ENCODE results near the gene C16orf89.
A peak's percentile ranks its signal among the peaks of the same experiment; 100 is the strongest.
"Not testable (repeated sequence)": the region's sequence is repeated elsewhere in the genome, so short reads cannot be mapped to it uniquely, and the experiment has no call there.

The C16orf89 gene, protein sequence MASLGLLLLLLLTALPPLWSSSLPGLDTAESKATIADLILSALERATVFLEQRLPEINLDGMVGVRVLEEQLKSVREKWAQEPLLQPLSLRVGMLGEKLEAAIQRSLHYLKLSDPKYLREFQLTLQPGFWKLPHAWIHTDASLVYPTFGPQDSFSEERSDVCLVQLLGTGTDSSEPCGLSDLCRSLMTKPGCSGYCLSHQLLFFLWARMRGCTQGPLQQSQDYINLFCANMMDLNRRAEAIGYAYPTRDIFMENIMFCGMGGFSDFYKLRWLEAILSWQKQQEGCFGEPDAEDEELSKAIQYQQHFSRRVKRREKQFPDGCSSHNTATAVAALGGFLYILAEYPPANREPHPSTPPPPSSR

DNA sequence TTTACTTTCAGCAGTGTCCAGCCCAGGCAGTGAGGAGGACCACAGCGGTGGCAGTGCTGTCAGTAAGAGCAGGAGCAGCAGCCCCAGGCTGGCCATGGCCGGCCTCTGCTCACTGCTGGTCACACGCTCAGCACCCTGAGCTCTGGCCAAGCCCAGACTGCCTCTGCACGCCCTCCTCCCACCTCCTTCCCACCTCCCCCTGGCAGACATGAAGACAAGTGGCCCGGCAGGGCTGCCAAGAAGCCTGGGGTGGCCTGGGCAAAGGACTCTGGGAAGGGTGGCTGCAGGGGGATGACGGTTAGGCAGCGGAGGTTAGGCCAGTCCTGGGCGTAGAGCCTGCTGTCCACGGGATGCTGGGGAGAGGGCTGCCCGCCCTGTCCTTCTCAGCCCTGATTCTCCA is at the start of gene C16orf89:
Gene C16orf89 (minus strand): TSS at position 144 of the 400 bp plus-strand sequence. CDS start 48 bp downstream, at position 96.
- peak; percentile 65 for DNase-seq (ENCODE audit: low spot score)

DNA sequence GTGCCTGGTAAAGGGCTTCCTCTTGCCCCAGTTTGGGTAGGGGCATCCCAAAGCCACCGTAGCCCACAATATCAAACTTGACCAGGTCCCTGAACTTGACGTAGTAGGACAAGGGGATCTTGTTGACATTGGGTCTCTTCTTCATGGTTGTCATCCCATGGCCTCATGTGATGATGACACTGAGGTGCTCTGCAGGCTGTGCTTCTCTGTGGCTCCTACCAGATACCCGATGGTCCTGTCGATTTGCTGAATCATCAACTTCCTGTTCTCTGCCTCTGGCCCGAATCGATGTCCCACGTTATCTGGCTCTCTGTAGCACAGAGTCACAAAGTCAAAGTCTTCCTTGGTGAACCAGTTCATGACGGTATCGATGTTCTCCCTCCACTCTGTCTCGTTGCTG is 45.2 kb upstream of the C16orf89 start:
- not testable (repeated sequence) for DNase-seq (ENCODE audit: low spot score)

DNA sequence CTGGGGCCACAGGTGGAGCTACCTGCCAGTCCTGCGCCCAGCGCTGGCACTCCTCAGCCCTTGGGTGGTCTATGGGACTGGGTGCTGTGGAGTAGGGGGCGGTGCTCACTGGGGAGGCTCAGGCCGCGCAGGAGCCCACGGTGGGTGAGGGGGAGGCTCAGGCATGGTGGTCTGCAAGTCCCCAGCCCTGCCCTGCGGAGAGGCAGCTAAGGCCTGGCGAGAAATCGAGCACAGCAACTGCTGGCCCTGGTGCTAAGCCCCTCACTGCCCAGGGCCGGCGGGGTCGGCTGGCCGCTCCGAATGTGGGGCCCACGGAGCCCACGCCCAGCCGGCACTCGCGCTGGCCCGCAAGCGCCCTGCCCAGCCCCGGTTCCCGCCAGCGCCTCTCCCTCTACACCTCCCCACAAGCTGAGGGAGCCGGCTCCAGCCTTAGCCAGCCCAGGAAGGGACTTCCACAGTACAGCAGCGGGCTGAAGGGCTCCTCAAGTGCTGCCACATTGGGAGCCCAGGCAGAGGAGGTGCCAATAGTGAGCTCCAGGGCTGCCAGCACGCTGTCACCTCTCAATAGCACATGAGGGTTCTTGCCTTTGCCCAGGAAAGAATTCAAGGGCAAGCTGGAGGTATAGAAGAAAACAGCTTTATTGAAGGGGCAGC is 42.9 kb upstream of the C16orf89 start:
- no peak for DNase-seq (ENCODE audit: low spot score)

DNA sequence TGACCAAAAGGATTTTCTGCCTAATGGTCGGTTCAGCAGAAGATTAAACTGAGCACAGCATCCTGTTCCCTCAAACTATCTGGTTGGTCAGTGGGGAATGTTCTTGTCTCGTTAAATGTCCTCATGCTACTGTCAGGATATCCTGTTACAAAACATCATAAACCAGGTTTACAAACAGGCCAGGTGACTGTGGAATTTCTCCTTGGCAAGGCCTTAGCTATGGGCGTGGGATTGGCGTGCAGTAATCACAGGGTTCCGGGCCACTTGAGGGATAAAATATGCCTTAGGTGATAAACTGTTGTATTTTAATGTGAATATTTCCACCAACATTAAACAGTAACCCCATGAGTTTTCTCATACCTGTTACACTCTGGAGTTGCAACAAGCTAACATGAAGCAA is 39.3 kb upstream of the C16orf89 start:
- DNase-seq (ENCODE audit: low spot score) = not testable (repeated sequence)

DNA sequence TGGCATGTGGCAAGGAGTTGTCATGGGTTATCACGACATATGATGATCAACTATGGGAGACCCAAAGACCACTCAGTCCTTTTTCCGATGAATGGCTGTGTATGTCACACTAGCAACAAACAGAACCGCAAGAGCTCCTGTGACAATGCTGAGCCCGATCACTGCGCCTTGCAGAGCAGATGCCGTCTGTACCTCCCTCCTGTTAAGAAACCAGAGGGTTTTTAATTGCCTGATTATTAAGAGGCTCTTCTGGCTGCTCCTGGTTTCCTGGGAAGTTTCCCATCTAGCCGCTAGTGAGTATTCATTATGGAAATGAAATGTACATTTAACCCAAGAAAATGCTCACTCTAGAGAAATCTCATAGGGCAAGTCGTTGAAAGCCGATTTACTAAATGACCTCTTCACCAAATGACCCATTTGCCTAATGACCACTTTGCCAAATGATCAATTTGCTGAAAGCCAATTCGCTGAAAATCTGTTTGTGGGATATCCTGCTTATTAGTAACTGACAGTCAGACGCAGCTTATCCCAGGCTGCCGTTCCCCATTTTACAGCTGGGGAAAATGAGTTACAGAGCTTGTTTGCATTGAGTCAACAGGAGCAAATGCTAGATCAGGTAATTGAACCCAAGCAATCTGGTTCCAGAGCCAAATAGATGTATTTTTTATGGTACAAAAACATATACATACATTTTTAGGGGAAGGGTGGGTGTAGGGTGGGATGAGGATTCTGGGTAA is 37.7 kb upstream of the C16orf89 start:
- DNase-seq (ENCODE audit: low spot score) = not testable (repeated sequence)

DNA sequence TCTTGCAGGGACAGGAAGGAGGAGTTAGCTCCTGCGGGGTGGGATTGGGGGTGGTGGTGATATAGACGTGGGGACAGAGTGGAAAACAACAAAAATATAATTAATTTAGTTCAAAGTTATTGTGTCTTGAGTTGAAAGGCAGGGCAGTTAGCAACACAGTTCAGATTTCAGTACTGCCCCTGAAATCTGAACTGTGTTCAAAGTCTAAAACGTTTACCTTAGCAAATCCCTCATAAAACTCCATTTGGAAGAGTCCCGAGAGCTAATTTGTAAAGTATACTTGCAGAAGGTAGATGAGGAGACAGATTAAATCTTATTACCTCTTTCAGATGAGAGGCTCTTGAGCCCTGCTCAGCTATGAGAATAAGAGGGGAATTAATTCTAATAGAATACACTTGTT is 33.4 kb upstream of the C16orf89 start:
- not testable (repeated sequence) for DNase-seq (ENCODE audit: low spot score)

DNA sequence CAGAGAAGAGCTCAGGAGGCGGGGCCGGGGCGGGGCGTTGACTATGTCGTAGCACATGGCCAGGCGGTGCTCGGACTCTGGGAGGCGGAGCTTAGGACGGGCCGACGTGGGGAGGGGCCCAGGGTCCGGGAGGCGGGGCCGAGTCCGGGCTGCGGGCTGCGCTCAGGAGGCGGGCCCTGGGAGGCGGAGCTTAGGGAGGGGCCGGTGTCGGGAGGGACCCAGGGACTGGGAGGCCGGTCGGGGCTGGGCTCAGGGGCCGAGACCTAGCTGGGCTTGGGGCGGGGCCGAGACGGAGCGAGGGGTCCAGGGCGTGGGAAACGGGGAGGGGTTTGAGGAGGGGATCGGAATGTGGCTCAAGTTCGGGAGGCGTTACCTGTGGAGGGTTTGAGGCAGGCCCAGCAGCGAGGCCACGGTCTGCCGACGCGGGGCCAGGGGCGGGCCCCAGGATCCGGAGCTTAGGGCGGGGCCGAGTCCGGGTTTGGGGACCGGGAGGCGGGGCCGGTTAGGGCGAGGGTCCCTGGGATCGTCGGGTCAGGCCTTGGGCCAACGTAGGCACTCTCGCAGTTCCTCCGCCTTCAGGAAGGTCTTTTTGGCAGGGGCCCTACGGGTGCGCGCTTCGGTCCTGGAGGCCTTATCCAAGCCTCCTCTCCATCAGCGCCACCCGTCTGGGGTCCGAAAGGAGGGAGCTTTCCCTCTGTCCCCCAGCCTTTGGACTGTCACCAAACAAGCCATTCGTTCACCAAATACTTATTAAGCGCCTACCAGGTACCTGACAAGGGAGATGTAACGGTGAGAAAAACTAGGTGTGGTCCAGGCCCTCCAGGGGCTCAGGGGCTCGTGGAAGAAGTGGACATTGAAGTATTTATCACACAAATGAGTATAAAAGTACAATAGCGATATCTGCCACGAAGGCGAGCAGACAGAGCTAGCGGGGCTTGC is 32.7 kb upstream of the C16orf89 start:
- DNase-seq (ENCODE audit: low spot score) = not testable (repeated sequence)

DNA sequence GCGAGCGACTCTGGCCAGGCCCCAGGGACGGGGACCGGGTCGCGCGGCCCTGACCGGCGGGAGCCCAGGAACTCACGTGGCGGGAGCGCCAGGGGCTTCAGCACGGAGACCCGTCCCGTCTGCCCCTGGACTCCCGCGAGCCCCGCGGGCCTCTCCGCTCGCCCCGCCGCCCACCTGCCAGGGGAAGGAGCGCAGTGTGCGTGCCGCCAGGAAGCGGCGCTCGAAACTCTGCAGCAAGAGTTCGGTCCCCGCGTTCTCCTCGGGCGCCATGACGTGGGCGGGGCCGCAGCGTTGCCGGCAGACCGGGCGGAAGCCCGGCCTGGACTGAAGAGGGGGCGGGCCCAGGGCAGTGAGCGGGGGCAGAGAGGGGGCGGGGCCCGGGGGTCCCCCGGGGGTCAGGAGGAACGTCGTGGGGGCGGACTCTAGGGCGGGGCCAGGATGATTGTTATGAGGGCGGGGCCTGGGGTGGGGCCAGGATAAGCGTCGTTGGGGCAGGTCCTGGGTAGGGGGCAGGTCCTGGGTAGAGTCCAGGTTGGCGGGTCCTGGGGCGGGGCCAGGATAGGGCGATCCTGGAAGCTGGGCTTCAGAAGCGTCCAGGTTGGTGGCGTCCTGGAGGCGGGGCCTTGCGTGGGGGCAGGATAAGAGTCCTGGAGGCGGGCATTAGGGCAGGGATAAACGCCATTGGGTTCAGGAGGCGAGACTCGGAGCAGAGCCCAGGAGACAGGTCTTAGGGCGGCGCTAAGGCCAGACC is 31.9 kb upstream of the C16orf89 start, which contains the start of gene EEF2KMT:
Gene EEF2KMT (minus strand): TSS at position 326 of the 751 bp plus-strand sequence. CDS start 56 bp downstream, at position 270.
- peak; percentile 99 for DNase-seq (ENCODE audit: low spot score)

GRCh38 chr16:5097061-5097469 is 31.3 kb upstream of the C16orf89 start:
- DNase-seq (ENCODE audit: low spot score) = peak; percentile 42

GRCh38 chr16:5096437-5097060 is 30.8 kb upstream of the C16orf89 start:
- DNase-seq (ENCODE audit: low spot score) = not testable (repeated sequence)

GRCh38 chr16:5095145-5095830 is 29.5 kb upstream of the C16orf89 start:
- peak; percentile 68 for DNase-seq (ENCODE audit: low spot score)

DNA sequence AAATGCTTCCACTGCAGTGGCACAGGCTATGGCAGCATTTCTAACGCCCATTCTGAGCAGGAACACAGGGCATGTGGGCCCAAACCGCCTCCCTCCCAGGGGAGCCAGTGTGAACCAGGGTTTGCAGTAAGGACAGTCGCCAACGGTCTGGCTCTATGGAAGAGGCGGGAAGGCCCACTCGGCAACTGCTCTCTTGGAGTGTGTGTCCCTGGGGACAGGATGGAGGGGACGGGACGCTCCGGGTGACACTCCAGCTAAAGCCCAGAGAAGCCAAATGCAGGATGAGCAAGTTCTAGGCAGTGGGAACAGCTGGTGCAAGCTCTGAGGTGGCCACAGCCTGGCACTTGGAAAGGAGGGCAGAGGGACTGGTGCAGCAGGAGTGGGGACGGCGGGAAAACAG is 28.0 kb upstream of the C16orf89 start:
- DNase-seq (ENCODE audit: low spot score) = not testable (repeated sequence)

GRCh38 chr16:5093081-5093480 is 27.3 kb upstream of the C16orf89 start:
- not testable (repeated sequence) for DNase-seq (ENCODE audit: low spot score)

DNA sequence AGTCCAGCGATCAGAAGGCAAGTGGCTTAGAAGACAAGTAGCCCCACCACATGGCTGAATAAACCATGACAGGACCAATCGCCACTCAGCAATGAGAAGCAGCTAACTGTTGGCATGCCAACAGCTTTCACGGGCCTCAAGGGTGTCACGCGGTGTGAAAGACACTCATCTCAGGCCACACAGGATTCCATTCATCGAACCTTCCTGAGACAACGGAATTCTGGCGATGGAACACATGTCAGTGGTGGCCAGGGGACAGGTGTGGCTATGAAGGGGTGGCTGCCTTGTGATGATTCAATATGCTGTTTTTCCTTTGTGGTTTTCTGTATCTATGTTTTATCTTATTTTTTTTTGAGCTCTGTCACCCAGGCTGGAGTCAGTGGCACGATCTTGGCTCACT is 24.8 kb upstream of the C16orf89 start:
- DNase-seq (ENCODE audit: low spot score) = not testable (repeated sequence)

DNA sequence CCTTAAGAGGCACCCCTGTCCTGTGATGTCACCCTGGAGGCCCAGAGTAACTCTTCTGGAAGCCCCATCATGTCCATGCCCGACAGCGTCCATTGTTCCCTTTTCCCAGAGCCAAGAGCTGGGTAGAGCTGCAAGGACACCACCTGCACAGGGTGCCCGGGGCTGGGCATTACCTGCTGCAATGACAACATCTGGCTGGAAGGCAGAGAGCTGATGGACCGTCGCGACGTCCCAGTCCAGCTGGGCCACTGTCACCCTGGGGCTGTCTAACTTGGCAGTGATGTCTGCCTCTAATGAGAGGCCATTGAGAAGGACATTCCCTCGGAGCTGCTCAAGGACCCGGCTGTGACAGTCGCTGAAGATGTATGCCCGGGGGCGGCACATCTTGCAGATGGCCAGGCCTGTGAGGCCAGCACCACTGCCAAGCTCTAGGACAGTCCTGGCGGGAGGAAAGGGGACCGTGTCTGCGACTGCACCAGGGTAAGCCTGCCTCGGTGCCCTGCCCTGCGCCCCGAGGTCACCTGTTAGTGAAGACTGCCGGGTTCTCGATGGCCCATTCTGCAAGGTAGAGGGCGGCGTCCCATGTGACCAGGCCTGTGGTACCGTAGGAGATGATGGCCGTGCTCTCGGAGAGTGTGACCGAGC is 24.3 kb upstream of the C16orf89 start:
- DNase-seq (ENCODE audit: low spot score) = not testable (repeated sequence)

DNA sequence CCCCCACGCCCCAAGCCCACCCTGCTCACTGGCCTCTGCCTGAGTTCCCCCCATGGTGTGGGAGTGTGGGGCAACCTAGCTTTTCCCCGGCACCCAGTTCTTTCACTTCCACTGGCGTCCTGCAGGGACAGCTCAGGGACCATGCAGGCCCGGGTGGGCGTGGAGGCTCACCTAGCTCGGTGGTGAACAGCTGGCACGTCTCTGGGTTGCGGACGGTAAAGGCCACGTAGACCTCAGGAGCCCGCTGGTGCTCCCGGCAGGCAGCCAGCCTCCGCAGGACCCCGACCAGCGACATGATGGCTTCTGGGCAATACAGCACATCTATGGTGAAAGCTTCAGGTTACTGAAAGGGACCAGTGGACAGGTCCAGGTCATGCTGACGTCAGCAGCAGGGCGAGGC is 23.2 kb upstream of the C16orf89 start:
- DNase-seq (ENCODE audit: low spot score) = not testable (repeated sequence)

GRCh38 chr16:5088086-5088790 is 22.5 kb upstream of the C16orf89 start:
- not testable (repeated sequence) for DNase-seq (ENCODE audit: low spot score)

DNA sequence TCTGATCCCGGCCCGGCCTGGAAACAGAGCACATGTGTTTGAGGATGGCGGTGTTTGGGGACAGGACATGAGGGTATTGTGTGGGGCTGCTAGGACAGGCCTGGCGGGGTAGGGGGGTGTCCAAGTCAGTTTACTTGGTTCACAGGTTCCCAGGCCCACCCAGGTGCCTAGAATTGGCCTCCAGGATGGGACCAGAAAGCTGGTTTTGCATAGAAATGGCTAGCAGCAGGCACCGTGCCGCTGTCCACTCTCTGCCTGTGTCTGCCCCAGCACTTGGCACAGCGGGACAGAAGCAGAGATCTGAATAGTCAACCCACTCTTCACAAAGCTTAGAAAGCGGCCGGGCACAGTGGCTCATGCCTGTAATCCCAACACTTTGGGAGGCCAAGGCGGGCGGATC is 20.0 kb upstream of the C16orf89 start:
- not testable (repeated sequence) for DNase-seq (ENCODE audit: low spot score)

Data from putamen (tissue), 1 donor.